Measurements from ENCODE around the gene KCNB1. TPM values are rescaled to one million over a fixed set of nuclear protein-coding genes. Genes with fewer than 3 reads are reported as not detected.

Gene KCNB1
- total and polyA plus RNA-seq, 2 experiments from 2014 or later, result 0.06 to 0.10 TPM

DNA sequence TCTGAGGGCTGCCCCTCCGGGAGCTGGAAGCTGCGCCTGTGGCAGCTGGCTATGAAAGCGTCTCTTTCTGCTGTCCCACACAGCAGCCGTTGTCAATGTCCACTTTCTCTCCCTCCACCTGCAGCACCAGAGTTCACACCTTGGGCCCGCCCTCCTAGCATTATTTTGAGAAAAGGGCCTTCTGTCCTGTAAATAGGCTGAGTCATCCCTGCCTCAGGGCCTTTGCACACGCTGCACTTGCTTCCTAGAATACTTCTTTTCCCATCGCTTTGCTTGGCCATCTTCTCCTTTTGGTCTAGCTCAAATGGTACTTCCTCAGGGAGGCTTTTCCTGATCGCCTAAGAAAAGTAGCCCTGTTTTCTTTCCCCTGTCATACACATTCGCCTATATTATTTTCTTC is 135.3 kb downstream of the KCNB1 start:
- Histone ChIP-seq H3K36me3 (no peaks in the 10 kb centered on the region), H3K27me3 (peaks cover 7% of the 10 kb centered on the region), H3K4me3 (no peak overlapping the region), H3K9me3 (ENCODE audit: low read depth) (no peaks in the 10 kb centered on the region), H3K4me1 (ENCODE audit: low read depth) (no peaks in the 10 kb centered on the region), H3K27ac (no peak overlapping the region)
- no peak for TF ChIP-seq CTCF (IDR thresholded peaks at IDR 0.05; ENCODE audit: low read depth, low read length)
- no peak for DNase-seq (ENCODE audit: low read depth in 1 of 2, low spot score in 1 of 2)

- Histone ChIP-seq H3K27me3 (peaks cover 7% of the 10 kb centered on the region), H3K4me1 (ENCODE audit: low read depth) (no peaks in the 10 kb centered on the region)
Observed at GRCh38 chr20:49346682-49347081, 135.8 kb downstream of the KCNB1 start.

GRCh38 chr20:49345524-49345923 is 136.9 kb downstream of the KCNB1 start:
- H3K9me3 ChIP-seq (ENCODE audit: low read depth), result no peaks in the 10 kb centered on the region
- no peak for TF ChIP-seq CTCF (IDR thresholded peaks at IDR 0.05; ENCODE audit: low read depth, low read length)
- peak in 1 of 2 donors; percentile 58 for DNase-seq (ENCODE audit: low read depth in 1 of 2, low spot score in 1 of 2)
- H3K36me3 ChIP-seq, result no peaks in the 10 kb centered on the region
- no peak overlapping the region for H3K27ac ChIP-seq
- H3K27me3 ChIP-seq, result peaks cover 7% of the 10 kb centered on the region
- no peaks in the 10 kb centered on the region for H3K4me1 ChIP-seq (ENCODE audit: low read depth)
- H3K4me3 ChIP-seq, result no peak overlapping the region

More at GRCh38 chr20:49346682-49347081, 135.8 kb downstream of the KCNB1 start:
- DNase-seq (ENCODE audit: low read depth in 1 of 2, low spot score in 1 of 2), result no peak
- H3K27ac ChIP-seq, result no peak overlapping the region
- TF ChIP-seq CTCF (IDR thresholded peaks at IDR 0.05; ENCODE audit: low read depth, low read length), result no peak
- no peaks in the 10 kb centered on the region for H3K9me3 ChIP-seq (ENCODE audit: low read depth)
- no peaks in the 10 kb centered on the region for H3K36me3 ChIP-seq
- no peak overlapping the region for H3K4me3 ChIP-seq

DNA sequence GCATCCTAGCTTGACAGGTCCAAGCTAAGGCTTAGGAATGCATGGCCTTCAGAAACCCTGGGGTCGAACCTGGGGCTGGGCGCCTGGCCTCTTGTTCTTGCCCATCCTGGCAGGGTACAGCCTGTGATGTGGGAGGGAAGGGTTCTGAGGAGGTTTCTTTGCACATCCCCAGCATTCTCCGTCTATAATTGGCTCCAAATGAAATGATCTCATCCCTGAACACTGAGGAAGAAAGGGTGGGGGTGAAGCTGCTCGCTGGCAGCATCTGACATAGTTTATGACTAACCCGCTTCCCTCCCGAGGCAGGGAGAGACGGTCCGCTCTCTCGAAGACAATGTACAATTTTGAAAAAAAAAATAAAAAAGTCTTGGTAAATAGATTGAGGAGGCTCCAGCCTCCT is 137.5 kb downstream of the KCNB1 start:
- DNase-seq (ENCODE audit: low read depth in 1 of 2, low spot score in 1 of 2), result peak in 1 of 2 donors; percentile 94
- no peak for TF ChIP-seq CTCF (IDR thresholded peaks at IDR 0.05; ENCODE audit: low read depth, low read length)
- Histone ChIP-seq H3K9me3 (ENCODE audit: low read depth) (no peaks in the 10 kb centered on the region), H3K4me3 (no peak overlapping the region), H3K4me1 (ENCODE audit: low read depth) (no peaks in the 10 kb centered on the region), H3K36me3 (no peaks in the 10 kb centered on the region), H3K27ac (no peak overlapping the region), H3K27me3 (peaks cover 7% of the 10 kb centered on the region)

- Histone ChIP-seq H3K27me3 (peaks cover 7% of the 10 kb centered on the region), H3K27ac (no peak overlapping the region), H3K4me1 (ENCODE audit: low read depth) (no peaks in the 10 kb centered on the region), H3K9me3 (ENCODE audit: low read depth) (no peaks in the 10 kb centered on the region), H3K4me3 (no peak overlapping the region), H3K36me3 (no peaks in the 10 kb centered on the region)
- DNase-seq (ENCODE audit: low read depth in 1 of 2, low spot score in 1 of 2), result no peak
- TF ChIP-seq CTCF (IDR thresholded peaks at IDR 0.05; ENCODE audit: low read depth, low read length), result no peak
Observed at GRCh38 chr20:49344140-49344539, 138.3 kb downstream of the KCNB1 start.

- H3K4me1 ChIP-seq (ENCODE audit: low read depth), result no peaks in the 10 kb centered on the region
Observed at GRCh38 chr20:49343246-49343645, 139.2 kb downstream of the KCNB1 start.

More at GRCh38 chr20:49343246-49343645, 139.2 kb downstream of the KCNB1 start:
- H3K27ac ChIP-seq, result no peak overlapping the region
- no peaks in the 10 kb centered on the region for H3K9me3 ChIP-seq (ENCODE audit: low read depth)
- no peak for DNase-seq (ENCODE audit: low read depth in 1 of 2, low spot score in 1 of 2)
- H3K36me3 ChIP-seq, result no peaks in the 10 kb centered on the region
- H3K27me3 ChIP-seq, result peaks cover 7% of the 10 kb centered on the region
- no peak overlapping the region for H3K4me3 ChIP-seq
- no peak for TF ChIP-seq CTCF (IDR thresholded peaks at IDR 0.05; ENCODE audit: low read depth, low read length)

Data from cardiac muscle cell (in vitro differentiated cells and primary cell).